H1 (cell line): ENCODE results near the gene NFAT5. TPM values are rescaled to one million over a fixed set of nuclear protein-coding genes. Genes with fewer than 3 reads are reported as not detected.

ENCODE experiments used
- ATF3 ChIP-seq: IDR thresholded peaks from 2 replicates; pipeline ENCODE4 v1.6.1; 2011; ENCODE audit warnings: low read depth, mild to moderate bottlenecking, low read length; ENCODE audit not compliant: insufficient read depth
- NANOG ChIP-seq: IDR thresholded peaks from 2 replicates; pipeline ENCODE4 v1.6.1; 2011; ENCODE audit warnings: low read length, low read depth, mild to moderate bottlenecking, inconsistent platforms; ENCODE audit not compliant: insufficient read depth, poor library complexity, severe bottlenecking
- POU5F1 ChIP-seq: IDR thresholded peaks from 2 replicates; pipeline ENCODE4 v1.6.1; 2011; ENCODE audit warnings: low read depth, mild to moderate bottlenecking, low read length, moderate library complexity
- TCF12 ChIP-seq: IDR thresholded peaks from 2 replicates; pipeline ENCODE4 v1.6.1; 2011; ENCODE audit warnings: low read depth, mild to moderate bottlenecking, low read length
- polyA plus RNA-seq, 7 experiments: library from polyadenylated mRNA; depleted of rRNA in 3 of 7; stranded (reverse) in 5 of 7; unstranded in 2 of 7; fragments of >200 nt in 5 of 7; fragments of 200-250 nt in 2 of 7; gene quantifications; 1 replicate in 5 of 7; 2 replicates in 1 of 7; 4 replicates in 1 of 7; pipeline versions ENCODE4 v1.2.1 to v1.2.3, GENCODE V29; 2011 to 2013; ENCODE audit warnings: missing spikeins in 2 of 7, mixed read lengths in 2 of 7
- total RNA-seq: library from RNA; stranded (reverse); fragmentation: NEBNext Ultra II Directional; extraction: Animal tissue kit (Norgen Biotek cat#: 25700); gene quantifications from 2 replicates; pipeline ENCODE4 v1.2.1, GENCODE V29; 2021

The NFAT5 gene
- total and polyA plus RNA-seq, 2 of the 8 experiments (the other 6 are each of a cell fraction or from before 2014, with no cell fraction given), result 8.9 to 29.0 TPM

GRCh38 chr16:69691980-69692911 is 126.5 kb downstream of the NFAT5 start (continued):
- TF ChIP-seq ATF3 (no peak), TCF12 (no peak), POU5F1 (no peak), NANOG (no peak)
